H1 (cell line): ENCODE results near the gene SORCS3. TPM values are rescaled to one million over a fixed set of nuclear protein-coding genes. Genes with fewer than 3 reads are reported as not detected.

Experiments
- BACH1 ChIP-seq: IDR thresholded peaks from 2 replicates; pipeline ENCODE4 v1.6.1; 2012; ENCODE audit warnings: low read length, improper control_type of control experiment
- CREB1 ChIP-seq: IDR thresholded peaks from 2 replicates; pipeline ENCODE4 v1.6.1; 2012; ENCODE audit warnings: inconsistent platforms
- EZH2 ChIP-seq: fragments of 200-600 bp; sonication (generic); IDR thresholded peaks from 2 replicates; pipeline ENCODE4 v1.7.1; 2012; ENCODE audit warnings: low read depth, mild to moderate bottlenecking, moderate library complexity, low read length, inconsistent platforms; ENCODE audit not compliant: severe bottlenecking
- GTF2F1 ChIP-seq: IDR thresholded peaks from 2 replicates; pipeline ENCODE4 v1.6.1; 2012; ENCODE audit warnings: low read depth, low read length, improper control_type of control experiment, borderline replicate concordance
- HDAC2 ChIP-seq, 2 experiments: fragments of 300-600 bp in 1 of 2; sonication (generic) in 1 of 2; IDR thresholded peaks; 2 replicates each; pipeline ENCODE4 v1.6.1; 2011 to 2012; ENCODE audit warnings: low read depth in 2 of 2, low read length in 2 of 2, mild to moderate bottlenecking in 2 of 2, moderate library complexity in 2 of 2, borderline replicate concordance in 1 of 2, inconsistent platforms in 1 of 2
- HDAC6 ChIP-seq: IDR thresholded peaks from one replicate; pipeline ENCODE4 v1.7.1; 2012; ENCODE audit warnings: low read depth, mild to moderate bottlenecking, inconsistent platforms, low read length, moderate library complexity
- KDM1A ChIP-seq: fragments of 200-600, 300-600 bp; sonication (generic); IDR thresholded peaks from 2 replicates; pipeline ENCODE4 v1.7.1; 2016; ENCODE audit warnings: mild to moderate bottlenecking, low read length, borderline replicate concordance
- KDM4A ChIP-seq: IDR thresholded peaks from one replicate; pipeline ENCODE4 v1.7.1; 2012; ENCODE audit warnings: low read depth, mild to moderate bottlenecking, moderate library complexity, low read length, inconsistent platforms; ENCODE audit not compliant: severe bottlenecking
- PHF8 ChIP-seq: fragments of 200-600 bp; sonication (generic); conservative IDR thresholded peaks from 2 replicates; pipeline ENCODE4 v1.7.1; 2012; ENCODE audit warnings: low read depth, mild to moderate bottlenecking, inconsistent platforms, low read length, moderate library complexity
- RAD21 ChIP-seq, 2 experiments: IDR thresholded peaks in 1 of 2; conservative IDR thresholded peaks in 1 of 2; 2 replicates each; pipeline ENCODE4 v1.6.1; 2011; ENCODE audit warnings: low read depth in 2 of 2, low read length in 2 of 2, improper control_type of control experiment in 1 of 2, inconsistent platforms in 1 of 2, mild to moderate bottlenecking in 1 of 2, moderate library complexity in 1 of 2
- SP2 ChIP-seq: IDR thresholded peaks from 2 replicates; pipeline ENCODE4 v1.6.1; 2012; ENCODE audit warnings: mild to moderate bottlenecking, low read length, inconsistent platforms
- SP4 ChIP-seq: IDR thresholded peaks from 2 replicates; pipeline ENCODE4 v1.6.1; 2012; ENCODE audit warnings: low read length, inconsistent platforms
- SUZ12 ChIP-seq: fragments of 200-600 bp; sonication (generic); IDR thresholded peaks from 2 replicates; pipeline ENCODE4 v1.6.1; 2012; ENCODE audit warnings: mild to moderate bottlenecking, inconsistent platforms, low read length, moderate library complexity, mixed read lengths
- TAF1 ChIP-seq: IDR thresholded peaks from 2 replicates; pipeline ENCODE4 v1.6.1; 2011; ENCODE audit warnings: mild to moderate bottlenecking, low read depth, low read length
- YY1 ChIP-seq: IDR thresholded peaks from 2 replicates; pipeline ENCODE4 v1.6.1; 2011; ENCODE audit warnings: low read depth, mild to moderate bottlenecking, low read length
- polyA plus RNA-seq, 7 experiments: library from polyadenylated mRNA; depleted of rRNA in 3 of 7; stranded (reverse) in 5 of 7; unstranded in 2 of 7; fragments of >200 nt in 5 of 7; fragments of 200-250 nt in 2 of 7; gene quantifications; 1 replicate in 5 of 7; 2 replicates in 1 of 7; 4 replicates in 1 of 7; pipeline versions ENCODE4 v1.2.1 to v1.2.3, GENCODE V29; 2011 to 2013; ENCODE audit warnings: missing spikeins in 2 of 7, mixed read lengths in 2 of 7
- total RNA-seq: library from RNA; stranded (reverse); fragmentation: NEBNext Ultra II Directional; extraction: Animal tissue kit (Norgen Biotek cat#: 25700); gene quantifications from 2 replicates; pipeline ENCODE4 v1.2.1, GENCODE V29; 2021
- TF ChIP-seq, protein P1 (sequence below): IDR thresholded peaks from 2 replicates; pipeline ENCODE4 v1.6.1; 2012; ENCODE audit warnings: inconsistent platforms
- TF ChIP-seq, protein P2 (sequence below): IDR thresholded peaks from 2 replicates; pipeline ENCODE4 v1.6.1; 2012; ENCODE audit warnings: inconsistent platforms

SORCS3 gene
- total and polyA plus RNA-seq, 2 of the 8 experiments (the other 6 are each of a cell fraction or from before 2014, with no cell fraction given): 0.26 to 0.88 TPM

DNA sequence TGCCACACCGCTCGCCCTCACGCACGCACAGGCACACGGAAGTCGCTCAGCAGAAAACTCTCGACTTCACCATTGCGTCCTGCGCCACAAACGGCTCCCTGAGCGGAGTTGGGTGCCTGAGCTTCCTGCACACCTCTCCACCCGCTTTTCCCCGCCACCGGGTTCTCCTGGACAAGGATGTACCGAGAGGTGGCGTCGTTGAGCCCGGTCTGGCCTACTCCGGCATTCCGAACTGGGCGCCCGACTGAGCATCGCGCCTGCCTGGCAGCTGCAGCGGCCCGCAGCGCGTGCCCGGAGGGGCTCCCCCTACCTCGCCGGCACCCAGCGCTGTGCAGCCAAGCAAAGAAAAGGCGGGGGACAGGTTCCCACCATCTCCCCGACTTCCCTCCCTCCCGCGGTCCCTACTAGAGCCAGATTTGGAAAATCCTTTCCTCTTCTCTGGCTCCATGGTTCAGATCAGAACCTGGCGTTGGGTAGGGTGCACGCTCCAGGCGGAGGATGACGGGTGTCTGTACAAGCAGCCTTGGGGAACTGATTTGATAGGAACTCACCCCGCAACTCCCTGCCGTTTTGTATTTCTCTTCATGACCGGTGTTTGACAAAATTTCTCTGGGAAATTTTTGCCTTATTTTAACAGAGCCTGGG lies 1.7 kb downstream of the SORCS3 start (continued):
- TF ChIP-seq HDAC2 (IDR thresholded peaks at IDR 0.05; ENCODE audit: borderline replicate concordance in 1 of 2, low read depth in 2 of 2, low read length in 2 of 2) (peak in 1 of 2 experiments; percentile 86; a peak in 3 of 4 replicates), GTF2F1 (no peak), KDM1A (peak; percentile 70; the same call in 1 of the 2 replicates), YY1 (peak; percentile 54; the same call in 1 of the 2 replicates), RAD21 (IDR thresholded peaks at IDR 0.05 in 1 of 2, conservative IDR thresholded peaks at IDR 0.05 in 1 of 2; ENCODE audit: low read depth in 2 of 2, low read length in 2 of 2) (peak; percentile 72 to 79), CREB1 (peak; percentile 27; the same call in 1 of the 2 replicates), BACH1 (0 out of 2 replicates have a peak, but pooled peaks have one; percentile 29), KDM4A (peak; percentile 97), SUZ12 (peak; percentile 66), SP2 (no peak), EZH2 (peak; percentile 60), HDAC6 (no peak), SP4 (no peak), TAF1 (no peak), PHF8 (0 out of 2 replicates have a peak, but pooled peaks have one; percentile 20)
- TF ChIP-seq, protein P1, sequence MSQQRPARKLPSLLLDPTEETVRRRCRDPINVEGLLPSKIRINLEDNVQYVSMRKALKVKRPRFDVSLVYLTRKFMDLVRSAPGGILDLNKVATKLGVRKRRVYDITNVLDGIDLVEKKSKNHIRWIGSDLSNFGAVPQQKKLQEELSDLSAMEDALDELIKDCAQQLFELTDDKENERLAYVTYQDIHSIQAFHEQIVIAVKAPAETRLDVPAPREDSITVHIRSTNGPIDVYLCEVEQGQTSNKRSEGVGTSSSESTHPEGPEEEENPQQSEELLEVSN: peak; percentile 97
- TF ChIP-seq, protein P2, sequence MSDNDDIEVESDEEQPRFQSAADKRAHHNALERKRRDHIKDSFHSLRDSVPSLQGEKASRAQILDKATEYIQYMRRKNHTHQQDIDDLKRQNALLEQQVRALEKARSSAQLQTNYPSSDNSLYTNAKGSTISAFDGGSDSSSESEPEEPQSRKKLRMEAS: peak; percentile 98
